Umbilical cord (tissue), 2 donors: ENCODE measurements around the gene SIGMAR1. TPM values are rescaled to one million over a fixed set of nuclear protein-coding genes. Genes with fewer than 3 reads are reported as not detected.

Source experiments
- DNase-seq: peaks from one replicate; pipeline ENCODE4 v3.0.0-alpha.2; 2015; ENCODE audit warnings: low spot score
- total RNA-seq: library from RNA; depleted of rRNA; stranded (reverse); fragments of >200 nt; gene quantifications from one replicate; pipeline ENCODE4 v1.2.3, GENCODE V29; 2014; ENCODE audit warnings: low replicate concordance; ENCODE audit not compliant: insufficient read depth

The SIGMAR1 gene
- total RNA-seq, 1 donor from 2014 or later, result 35.4 TPM

DNA sequence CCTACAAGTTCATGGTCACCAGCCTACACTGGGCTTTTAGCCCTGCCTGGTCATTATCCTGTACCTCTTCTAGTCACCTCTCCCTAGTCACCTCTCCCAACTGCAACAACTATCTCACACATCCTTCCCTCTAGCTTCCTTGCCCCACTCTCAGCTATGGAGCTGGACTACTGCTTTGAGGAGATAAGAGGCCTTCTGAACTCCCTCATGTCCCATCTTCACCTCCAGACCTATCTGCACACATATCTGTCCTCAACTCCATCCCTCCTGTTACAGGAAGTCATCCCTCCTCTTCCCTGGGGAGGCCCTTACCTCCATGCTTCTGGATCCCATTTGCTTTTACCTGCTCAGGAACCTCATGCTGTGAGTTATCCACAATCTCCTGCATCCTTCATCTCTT is 31.4 kb downstream of the SIGMAR1 start:
- DNase-seq, result no peak

DNA sequence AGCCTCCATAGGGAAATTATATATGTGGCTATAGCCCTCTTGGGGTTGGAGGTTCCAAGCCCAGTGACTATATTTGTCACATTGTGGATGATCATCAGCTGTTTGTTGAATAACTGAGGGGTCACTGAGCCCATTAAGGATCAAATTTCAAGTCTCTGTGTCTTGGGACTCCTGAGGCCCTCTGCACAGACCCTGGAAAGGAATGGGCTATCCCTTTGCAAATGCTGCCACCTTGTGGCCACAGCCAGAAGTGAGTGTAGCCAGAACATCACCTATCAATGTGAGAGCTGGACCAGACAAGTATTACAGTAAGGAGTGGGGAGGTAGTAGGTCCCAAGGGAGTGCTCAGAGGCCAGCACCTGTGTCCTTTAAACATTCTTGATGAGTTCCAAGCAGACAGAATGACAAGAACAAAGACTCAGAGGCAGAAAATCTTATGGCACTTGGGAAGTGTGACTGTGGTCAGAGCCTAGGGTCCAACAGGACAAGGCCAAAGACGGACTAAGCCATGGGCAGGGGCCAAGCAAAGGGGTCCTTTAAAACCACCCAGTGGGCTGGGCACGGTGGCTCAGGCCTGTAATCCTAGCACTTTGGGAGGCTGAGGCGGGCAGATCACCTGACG is 33.9 kb downstream of the SIGMAR1 start:
- DNase-seq, result peak; percentile 82

GRCh38 chr9:34601937-34602573 is 35.5 kb downstream of the SIGMAR1 start:
- no peak for DNase-seq

DNA sequence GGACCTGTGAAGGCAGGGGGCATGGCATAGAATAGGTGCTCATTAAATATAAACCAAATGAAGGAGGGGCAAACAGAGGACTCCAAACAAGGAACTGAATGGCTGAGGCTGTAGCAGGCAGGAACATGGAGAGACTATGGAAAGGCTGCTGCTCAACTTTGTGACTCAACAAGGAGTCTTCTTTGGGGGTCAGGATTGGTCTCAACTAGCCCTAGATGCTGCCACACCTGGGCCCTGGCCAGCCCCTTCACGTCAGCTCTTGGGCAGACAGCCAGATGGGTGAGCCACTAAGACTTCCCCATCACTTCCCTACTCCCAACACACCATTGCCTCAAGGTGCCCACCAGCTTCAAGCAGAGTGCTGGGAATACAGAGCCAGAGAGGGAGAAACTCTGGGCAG is 36.7 kb downstream of the SIGMAR1 start:
- DNase-seq, result no peak

- no peak for DNase-seq
Measured at GRCh38 chr9:34599546-34599945, 38.0 kb downstream of the SIGMAR1 start.

DNA sequence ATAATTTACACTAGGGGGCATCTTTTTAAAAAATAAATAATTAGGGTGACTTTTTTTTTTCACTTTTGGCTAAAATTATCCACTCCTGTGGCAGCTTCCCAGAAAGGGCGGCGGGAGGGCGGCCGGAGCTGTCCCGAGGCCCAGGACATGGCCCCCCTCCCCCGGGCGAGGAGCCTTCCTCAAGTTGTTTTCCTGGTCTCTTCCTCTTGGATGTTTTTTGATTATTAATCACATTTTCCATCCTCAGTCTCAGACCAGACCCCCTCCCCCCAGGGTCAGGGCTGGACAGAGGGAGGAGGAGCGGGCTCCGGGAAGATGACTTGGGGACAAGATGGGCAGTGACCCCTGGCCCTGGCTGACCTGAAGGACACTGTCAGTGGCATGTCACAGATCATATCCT is 43.4 kb downstream of the SIGMAR1 start:
- DNase-seq, result no peak

GRCh38 chr9:34592895-34593601 is 44.5 kb downstream of the SIGMAR1 start:
- peak; percentile 59 for DNase-seq

DNA sequence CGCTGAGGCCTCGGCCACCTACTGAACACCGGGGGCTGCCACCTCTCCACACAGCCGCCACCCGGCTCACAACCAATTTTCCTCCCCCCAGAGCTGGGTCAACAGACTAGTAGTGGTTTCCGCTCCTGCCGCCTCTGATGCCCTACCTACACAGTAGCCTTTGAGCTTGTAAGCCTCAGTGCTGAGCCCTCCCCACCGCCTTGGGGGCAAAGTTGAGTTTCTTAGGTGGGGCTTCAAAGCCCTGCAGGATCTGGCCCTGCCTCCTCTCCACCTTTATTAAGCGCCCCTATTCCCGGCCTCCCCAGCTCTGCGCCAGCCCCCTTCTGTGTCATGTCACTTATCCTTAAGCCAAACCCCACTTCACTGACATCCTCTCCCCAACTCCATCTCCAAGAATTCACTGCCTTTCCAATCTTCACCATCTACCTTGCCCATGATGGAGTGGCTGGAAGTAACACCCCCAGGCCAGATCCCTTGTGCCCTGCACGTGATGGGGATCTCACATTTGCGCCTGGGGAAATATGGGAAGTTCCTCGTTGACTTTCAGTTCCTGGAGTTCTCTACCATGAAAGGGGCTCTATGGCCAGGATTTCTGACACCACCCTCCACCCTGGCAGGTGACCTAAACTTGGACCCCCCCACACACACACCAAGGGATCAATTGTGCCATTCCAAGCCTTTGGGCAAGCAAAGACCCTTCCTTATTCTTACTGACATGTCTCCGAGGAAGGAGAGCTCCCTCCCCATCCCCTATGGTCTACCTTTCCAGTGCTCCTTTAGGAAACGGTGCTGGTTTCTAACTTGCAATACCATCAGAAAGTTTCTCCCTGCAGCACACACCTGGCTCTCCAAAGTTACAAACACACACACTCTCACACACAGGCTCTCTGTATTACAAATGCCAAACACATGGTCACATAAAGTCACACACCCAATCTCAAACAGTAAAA is 45.4 kb downstream of the SIGMAR1 start:
- no peak for DNase-seq

GRCh38 chr9:34591248-34591916 is 46.2 kb downstream of the SIGMAR1 start:
- peak; percentile 83 for DNase-seq

- peak; percentile 63 for DNase-seq
Measured at GRCh38 chr9:34590381-34591247, 47.0 kb downstream of the SIGMAR1 start.

DNA sequence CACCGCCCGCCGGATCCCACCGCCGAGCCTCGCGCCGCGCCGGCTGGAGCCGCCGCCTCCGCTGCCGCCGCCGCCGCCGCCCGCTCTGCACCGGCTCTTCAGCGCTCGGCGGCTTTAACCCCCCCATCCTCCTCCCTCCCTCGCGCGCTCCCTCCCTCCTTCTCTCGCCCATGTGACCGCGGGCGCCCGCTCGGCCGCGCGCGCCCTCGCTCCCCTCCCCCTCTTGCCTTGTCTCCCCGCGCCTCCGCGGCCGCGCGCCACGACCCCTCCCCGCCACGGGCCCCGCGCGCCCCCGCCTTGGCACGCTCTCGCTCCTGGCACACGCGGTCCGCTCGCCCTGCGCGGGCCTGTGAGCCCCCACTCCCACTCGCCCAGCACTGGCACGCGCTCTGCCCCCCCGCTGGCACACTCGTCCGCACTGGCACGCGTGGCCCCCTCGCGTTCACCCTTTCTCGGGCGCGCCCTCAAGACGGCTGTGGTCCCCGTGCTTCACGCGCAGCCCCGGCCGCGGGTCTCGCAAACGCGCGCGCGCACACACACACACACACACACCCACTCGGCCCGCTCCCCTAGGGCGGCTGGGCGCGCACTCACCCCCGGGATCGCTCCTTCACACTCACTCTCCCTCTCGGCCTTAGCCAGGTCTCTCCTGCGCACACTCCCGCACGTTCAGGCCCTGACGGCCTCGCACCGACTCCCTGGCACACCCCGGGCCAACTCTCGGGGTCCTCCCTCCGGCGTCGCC is 47.8 kb downstream of the SIGMAR1 start, which contains the start of gene CNTFR:
Gene CNTFR (minus strand): TSS at position 89 of the 745 bp plus-strand sequence. CDS start 20,743 bp downstream, outside the sequence.
- DNase-seq, result peak; percentile 73

- peak; percentile 74 for DNase-seq
Measured at GRCh38 chr9:34588671-34589635, 48.6 kb downstream of the SIGMAR1 start.

DNA sequence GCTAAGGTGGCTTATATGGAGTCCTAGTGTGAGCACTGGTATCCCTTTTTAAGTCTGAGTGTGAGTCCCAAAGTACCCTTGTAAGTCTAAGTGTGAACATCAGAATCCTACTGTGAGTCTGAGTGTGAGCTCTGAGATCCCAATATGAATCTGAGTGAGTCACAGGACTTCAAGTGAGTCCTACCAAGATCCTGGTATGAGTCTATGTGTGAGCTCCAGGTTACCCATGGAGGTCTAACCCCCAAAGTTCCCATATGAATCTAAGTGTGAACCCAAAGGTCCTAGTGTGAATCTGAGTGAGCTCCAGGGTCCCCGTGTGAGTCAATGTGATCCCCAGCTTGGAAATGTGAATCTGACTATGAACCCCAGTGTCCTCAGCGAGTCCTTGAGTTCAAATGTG is 50.3 kb downstream of the SIGMAR1 start:
- no peak for DNase-seq

GRCh38 chr9:34585946-34586669 is 51.5 kb downstream of the SIGMAR1 start:
- no peak for DNase-seq

DNA sequence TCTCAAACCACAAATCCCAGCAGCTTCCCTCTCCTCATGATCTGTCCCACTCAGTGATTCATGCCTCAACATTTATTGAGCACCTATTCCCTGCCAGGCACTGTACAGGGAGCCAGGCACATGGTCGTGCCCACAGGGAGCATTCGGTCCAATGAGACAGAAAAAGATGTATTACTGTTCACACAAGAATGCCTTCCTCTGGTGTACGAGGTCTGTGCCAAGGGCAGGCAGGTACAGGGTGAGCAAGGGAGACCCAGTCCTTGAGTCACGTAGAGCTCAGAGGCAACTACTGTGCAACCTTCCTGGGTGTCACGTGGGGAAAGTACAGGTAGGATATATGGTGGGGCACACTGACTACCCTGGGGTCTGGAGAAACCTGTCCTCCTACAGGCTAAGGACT is 52.6 kb downstream of the SIGMAR1 start:
- no peak for DNase-seq
